Spleen (tissue), 7 donors: Measurements from ENCODE around the gene ZNF691.

Experiments
- CTCF ChIP-seq, 11 experiments: fragments of 200-600 bp in 7 of 11; fragments of 450-650 bp in 4 of 11; sonication (generic) in 4 of 11; IDR thresholded peaks in 8 of 11; conservative IDR thresholded peaks in 3 of 11; 1 replicate in 7 of 11; 2 replicates in 4 of 11; pipeline versions ENCODE4 v1.4.0 to v1.8.0; 2016 to 2021; ENCODE audit warnings: antibody characterized with exemption in 11 of 11, inconsistent platforms in 4 of 11, mild to moderate bottlenecking in 1 of 11
- POLR2A ChIP-seq, 3 donors: fragments of 450-650 bp; IDR thresholded peaks; one replicate each; pipeline ENCODE4 v1.5.1; 2017; ENCODE audit warnings: antibody characterized with exemption in 3 of 3, mild to moderate bottlenecking in 1 of 3
- POLR2AphosphoS5 ChIP-seq, 3 donors: sonication (generic); formaldehyde crosslinking; IDR thresholded peaks; one replicate each; pipeline ENCODE4 v1.5.1; 2017; ENCODE audit warnings: antibody characterized with exemption in 3 of 3
- donor health status: DM: no; HTN: no; CAD: no; lungs with moderate emphysema.
- donor health status: DM: no; HTN: no; CAD: no.
- donor health status: DM: no; HTN: no; CAD: no.

DNA sequence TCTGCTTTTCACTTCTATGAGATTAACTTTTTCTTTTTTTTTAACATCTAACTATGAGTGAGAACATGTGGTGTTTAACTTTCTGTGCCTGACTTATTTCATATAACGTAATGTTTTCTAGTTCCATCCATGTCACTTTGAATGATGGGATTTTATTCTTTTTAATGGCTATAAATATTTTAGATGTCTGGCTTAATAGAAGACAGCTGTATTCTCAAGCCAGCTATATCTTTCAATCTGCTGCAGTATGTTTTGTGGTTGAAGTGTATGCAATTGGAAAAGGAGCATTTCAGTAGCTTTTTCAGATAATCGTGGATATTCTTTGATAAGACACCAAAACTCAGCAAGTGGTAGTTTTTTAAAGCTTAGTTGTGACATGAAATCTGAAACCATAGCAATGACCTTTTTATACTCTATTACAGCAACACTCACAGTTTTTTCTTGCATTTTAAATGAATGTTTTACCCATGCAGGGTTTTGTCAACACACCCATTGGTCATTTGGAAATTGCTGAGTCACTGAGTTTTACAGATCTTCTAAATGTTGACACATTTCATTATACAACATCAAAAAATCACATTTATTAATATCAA, 23.5 kb upstream of the ZNF691 start:
- no peak for TF ChIP-seq CTCF (IDR thresholded peaks at IDR 0.05 in 8 of 11, conservative IDR thresholded peaks at IDR 0.05 in 3 of 11)
- TF ChIP-seq POLR2A (IDR thresholded peaks at IDR 0.05) = no peak
- no peak for TF ChIP-seq POLR2AphosphoS5 (IDR thresholded peaks at IDR 0.05)
